Activated naive CD8-positive, alpha-beta T cell treated with anti-CD3 and anti-CD28 coated beads, Interleukin-2, amount 50 U/mL, for 16 hours (primary cell): Measurements from ENCODE around the gene PROC.

Experiments used
- DNase-seq: peaks from one replicate; pipeline ENCODE4 v3.0.0-alpha.2; 2020; ENCODE audit warnings: low read depth, low spot score

PROC gene

GRCh38 chr2:127414638-127415592 is 3.3 kb upstream of the PROC start:
- no peak for DNase-seq

DNA sequence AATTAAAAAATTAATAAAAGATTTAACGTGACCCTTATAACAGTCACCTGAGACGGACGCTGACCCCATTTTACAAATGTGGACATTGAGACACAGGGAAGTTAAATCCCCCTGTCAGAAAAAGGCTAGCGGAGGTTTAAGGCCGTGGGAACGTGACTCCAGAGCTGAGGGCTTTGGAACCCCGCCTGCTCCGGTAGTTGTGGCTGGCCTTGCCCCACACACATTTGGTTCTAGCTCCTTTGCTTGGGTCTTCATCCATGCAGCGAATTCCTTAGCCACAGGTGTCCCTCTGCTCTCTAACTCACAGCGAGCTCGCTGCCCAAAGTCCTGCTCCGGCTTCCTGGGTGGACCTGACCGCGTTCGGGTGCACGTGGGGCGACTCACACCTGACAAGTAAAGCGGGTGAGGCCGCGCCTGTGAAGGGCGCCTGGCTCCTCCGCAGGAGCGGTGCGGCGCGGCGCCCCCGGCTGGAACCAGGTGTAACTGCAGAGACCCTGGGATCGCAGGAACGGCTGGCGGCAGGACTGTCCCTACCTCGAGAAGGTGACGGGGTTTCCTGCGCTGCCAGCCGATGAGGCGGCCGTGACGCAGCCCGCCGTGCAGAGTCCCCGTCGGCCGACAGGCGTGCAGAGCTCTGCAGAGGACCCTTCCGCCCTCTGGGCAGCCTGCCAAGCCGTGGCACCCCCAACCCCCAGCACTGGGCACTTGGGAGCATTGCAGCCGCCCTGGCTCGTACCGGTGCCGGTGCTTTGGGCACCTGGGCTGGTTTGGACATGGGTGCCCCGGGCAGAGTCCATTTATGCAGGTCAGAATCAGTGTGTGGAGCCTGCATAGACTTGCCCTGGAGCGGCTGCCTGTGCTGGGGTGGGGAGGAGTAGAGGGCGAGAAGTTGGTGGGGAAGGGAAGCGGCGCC is 2.4 kb upstream of the PROC start:
- peak; percentile 62 for DNase-seq

- DNase-seq: no peak
Observed at GRCh38 chr2:127416506-127417001, 1.7 kb upstream of the PROC start.

- no peak for DNase-seq
Observed at GRCh38 chr2:127417406-127417805, 821 bp upstream of the PROC start.

DNA sequence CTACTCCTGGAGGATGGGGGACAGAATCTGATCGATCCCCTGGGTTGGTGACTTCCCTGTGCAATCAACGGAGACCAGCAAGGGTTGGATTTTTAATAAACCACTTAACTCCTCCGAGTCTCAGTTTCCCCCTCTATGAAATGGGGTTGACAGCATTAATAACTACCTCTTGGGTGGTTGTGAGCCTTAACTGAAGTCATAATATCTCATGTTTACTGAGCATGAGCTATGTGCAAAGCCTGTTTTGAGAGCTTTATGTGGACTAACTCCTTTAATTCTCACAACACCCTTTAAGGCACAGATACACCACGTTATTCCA is 844 bp downstream of the PROC start:
- no peak for DNase-seq

DNA sequence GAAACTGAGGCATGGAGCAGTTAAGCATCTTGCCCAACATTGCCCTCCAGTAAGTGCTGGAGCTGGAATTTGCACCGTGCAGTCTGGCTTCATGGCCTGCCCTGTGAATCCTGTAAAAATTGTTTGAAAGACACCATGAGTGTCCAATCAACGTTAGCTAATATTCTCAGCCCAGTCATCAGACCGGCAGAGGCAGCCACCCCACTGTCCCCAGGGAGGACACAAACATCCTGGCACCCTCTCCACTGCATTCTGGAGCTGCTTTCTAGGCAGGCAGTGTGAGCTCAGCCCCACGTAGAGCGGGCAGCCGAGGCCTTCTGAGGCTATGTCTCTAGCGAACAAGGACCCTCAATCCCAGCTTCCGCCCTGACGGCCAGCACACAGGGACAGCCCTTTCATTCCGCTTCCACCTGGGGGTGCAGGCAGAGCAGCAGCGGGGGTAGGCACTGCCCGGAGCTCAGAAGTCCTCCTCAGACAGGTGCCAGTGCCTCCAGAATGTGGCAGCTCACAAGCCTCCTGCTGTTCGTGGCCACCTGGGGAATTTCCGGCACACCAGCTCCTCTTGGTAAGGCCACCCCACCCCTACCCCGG is 1.3 kb downstream of the PROC start:
- DNase-seq: no peak

DNA sequence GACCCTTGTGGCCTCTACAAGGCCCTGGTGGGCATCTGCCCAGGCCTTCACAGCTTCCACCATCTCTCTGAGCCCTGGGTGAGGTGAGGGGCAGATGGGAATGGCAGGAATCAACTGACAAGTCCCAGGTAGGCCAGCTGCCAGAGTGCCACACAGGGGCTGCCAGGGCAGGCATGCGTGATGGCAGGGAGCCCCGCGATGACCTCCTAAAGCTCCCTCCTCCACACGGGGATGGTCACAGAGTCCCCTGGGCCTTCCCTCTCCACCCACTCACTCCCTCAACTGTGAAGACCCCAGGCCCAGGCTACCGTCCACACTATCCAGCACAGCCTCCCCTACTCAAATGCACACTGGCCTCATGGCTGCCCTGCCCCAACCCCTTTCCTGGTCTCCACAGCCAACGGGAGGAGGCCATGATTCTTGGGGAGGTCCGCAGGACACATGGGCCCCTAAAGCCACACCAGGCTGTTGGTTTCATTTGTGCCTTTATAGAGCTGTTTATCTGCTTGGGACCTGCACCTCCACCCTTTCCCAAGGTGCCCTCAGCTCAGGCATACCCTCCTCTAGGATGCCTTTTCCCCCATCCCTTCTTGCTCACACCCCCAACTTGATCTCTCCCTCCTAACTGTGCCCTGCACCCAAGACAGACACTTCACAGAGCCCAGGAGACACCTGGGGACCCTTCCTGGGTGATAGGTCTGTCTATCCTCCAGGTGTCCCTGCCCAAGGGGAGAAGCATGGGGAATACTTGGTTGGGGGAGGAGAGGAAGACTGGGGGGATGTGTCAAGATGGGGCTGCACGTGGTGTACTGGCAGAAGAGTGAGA is 2.0 kb downstream of the PROC start:
- DNase-seq: no peak

GRCh38 chr2:127421116-127421800 is 3.0 kb downstream of the PROC start:
- no peak for DNase-seq

- no peak for DNase-seq
Observed at GRCh38 chr2:127421871-127422558, 3.8 kb downstream of the PROC start.

- no peak for DNase-seq
Observed at GRCh38 chr2:127422559-127423477, 4.6 kb downstream of the PROC start.

DNA sequence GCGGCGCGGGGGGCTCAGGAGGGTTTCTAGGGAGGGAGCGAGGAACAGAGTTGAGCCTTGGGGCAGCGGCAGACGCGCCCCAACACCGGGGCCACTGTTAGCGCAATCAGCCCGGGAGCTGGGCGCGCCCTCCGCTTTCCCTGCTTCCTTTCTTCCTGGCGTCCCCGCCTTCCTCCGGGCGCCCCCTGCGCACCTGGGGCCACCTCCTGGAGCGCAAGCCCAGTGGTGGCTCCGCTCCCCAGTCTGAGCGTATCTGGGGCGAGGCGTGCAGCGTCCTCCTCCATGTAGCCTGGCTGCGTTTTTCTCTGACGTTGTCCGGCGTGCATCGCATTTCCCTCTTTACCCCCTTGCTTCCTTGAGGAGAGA is 5.2 kb downstream of the PROC start:
- no peak for DNase-seq

DNA sequence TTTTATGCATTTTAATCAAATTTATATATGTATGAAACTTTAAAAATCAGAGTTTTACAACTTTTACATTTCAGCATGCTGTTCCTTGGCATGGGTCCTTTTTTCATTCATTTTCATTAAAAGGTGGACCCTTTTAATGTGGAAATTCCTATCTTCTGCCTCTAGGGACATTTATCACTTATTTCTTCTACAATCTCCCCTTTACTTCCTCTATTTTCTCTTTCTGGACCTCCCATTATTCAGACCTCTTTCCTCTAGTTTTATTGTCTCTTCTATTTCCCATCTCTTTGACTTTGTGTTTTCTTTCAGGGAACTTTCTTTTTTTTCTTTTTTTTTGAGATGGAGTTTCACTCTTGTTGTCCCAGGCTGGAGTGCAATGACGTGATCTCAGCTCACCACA is 5.7 kb downstream of the PROC start:
- DNase-seq: no peak

DNA sequence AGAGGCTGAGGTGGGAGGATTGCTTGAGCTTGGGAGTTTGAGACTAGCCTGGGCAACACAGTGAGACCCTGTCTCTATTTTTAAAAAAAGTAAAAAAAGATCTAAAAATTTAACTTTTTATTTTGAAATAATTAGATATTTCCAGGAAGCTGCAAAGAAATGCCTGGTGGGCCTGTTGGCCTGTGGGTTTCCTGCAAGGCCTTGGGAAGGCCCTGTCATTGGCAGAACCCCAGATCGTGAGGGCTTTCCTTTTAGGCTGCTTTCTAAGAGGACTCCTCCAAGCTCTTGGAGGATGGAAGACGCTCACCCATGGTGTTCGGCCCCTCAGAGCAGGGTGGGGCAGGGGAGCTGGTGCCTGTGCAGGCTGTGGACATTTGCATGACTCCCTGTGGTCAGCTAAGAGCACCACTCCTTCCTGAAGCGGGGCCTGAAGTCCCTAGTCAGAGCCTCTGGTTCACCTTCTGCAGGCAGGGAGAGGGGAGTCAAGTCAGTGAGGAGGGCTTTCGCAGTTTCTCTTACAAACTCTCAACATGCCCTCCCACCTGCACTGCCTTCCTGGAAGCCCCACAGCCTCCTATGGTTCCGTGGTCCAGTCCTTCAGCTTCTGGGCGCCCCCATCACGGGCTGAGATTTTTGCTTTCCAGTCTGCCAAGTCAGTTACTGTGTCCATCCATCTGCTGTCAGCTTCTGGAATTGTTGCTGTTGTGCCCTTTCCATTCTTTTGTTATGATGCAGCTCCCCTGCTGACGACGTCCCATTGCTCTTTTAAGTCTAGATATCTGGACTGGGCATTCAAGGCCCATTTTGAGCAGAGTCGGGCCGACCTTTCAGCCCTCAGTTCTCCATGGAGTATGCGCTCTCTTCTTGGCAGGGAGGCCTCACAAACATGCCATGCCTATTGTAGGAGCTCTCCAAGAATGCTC is 6.6 kb downstream of the PROC start:
- DNase-seq: no peak

- DNase-seq: no peak
Observed at GRCh38 chr2:127425540-127426490, 7.6 kb downstream of the PROC start.

DNA sequence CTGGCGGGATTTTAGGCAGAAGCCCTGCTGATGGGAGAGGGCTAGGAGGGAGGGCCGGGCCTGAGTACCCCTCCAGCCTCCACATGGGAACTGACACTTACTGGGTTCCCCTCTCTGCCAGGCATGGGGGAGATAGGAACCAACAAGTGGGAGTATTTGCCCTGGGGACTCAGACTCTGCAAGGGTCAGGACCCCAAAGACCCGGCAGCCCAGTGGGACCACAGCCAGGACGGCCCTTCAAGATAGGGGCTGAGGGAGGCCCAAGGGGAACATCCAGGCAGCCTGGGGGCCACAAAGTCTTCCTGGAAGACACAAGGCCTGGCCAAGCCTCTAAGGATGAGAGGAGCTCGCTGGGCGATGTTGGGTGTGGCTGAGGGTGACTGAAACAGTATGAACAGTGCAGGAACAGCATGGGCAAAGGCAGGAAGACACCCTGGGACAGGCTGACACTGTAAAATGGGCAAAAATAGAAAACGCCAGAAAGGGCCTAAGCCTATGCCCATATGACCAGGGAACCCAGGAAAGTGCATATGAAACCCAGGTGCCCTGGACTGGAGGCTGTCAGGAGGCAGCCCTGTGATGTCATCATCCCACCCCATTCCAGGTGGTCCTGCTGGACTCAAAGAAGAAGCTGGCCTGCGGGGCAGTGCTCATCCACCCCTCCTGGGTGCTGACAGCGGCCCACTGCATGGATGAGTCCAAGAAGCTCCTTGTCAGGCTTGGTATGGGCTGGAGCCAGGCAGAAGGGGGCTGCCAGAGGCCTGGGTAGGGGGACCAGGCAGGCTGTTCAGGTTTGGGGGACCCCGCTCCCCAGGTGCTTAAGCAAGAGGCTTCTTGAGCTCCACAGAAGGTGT is 8.5 kb downstream of the PROC start:
- no peak for DNase-seq
